Posterior vena cava (tissue), 2 donors: ENCODE results near the gene ARHGAP6. TPM values are rescaled to one million over a fixed set of nuclear protein-coding genes. Genes with fewer than 3 reads are reported as not detected.

Experiments used
- DNase-seq: peaks from one replicate; pipeline ENCODE4 v3.0.0-alpha.2; 2020; ENCODE audit warnings: low spot score
- intact Hi-C, 2 donors: fragments of 100-400 bp; cut with DNase I; formaldehyde crosslinking; loops; one replicate each; pipeline versions ENCODE4 v1.14.1 to v1.14.2; 2022 to 2023
- total RNA-seq, 2 donors: library from RNA; stranded (reverse); fragmentation: NEBNext Ultra II Directional; extraction: Animal tissue kit (Norgen Biotek cat#: 25700); gene quantifications; one replicate each; pipeline ENCODE4 v1.2.1, GENCODE V29; 2021
- donor health status: DM: yes; HTN: yes; CAD: no.
- donor health status: DM: yes; HTN: yes; CAD: no.

Gene ARHGAP6
- total RNA-seq, 2 donors from 2014 or later = 19.6 to 20.2 TPM

- intact Hi-C loops = no loop called here
- no peak for DNase-seq
These were observed 478.7 kb downstream of the ARHGAP6 start for GRCh38 chrX:11187001-11187400.

DNA sequence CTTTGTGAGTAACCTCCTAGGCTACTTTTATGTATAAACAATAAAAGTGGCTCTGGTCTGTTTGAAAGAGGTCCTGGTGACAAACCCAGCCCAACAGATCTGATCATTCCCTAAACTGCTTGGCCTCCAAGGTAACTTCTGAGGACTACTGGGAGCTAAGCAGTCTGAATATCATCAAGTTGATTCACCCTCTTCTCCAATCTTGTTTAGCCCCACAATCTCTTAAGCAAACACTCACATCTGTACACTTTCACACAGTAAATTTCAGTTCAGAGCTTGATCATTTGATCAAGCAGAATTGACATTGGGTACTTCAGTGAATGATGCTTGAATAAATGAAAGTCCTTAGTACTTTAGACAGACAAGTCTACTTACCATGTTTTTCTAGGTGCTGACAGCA lies 479.9 kb downstream of the ARHGAP6 start:
- DNase-seq = no peak
- intact Hi-C loops = no loop called here

DNA sequence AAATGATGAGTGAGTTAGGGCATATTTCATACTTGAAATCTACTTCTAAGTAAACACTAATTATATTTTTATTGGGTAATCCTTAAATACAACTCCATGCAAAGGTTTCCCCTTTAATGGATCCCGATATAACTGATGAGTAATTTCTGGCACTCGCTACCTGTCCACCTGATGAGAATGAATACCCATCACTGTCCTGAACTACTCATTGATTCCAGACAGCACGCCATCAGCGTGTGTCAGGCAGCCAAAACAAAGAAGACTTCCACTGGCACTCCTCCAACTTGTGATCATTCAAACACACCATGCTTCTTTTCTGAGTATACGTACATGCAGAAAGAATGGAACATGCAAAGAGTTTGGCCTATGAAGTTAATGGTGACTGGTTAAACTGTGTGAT lies 485.1 kb downstream of the ARHGAP6 start:
- intact Hi-C loops = no loop called here
- DNase-seq = no peak

GRCh38 chrX:11172415-11172814 lies 493.3 kb downstream of the ARHGAP6 start:
- intact Hi-C loops = no loop called here
- no peak for DNase-seq

GRCh38 chrX:11171956-11172355 lies 493.8 kb downstream of the ARHGAP6 start:
- intact Hi-C loops = no loop called here
- DNase-seq = no peak

GRCh38 chrX:11164433-11164832 lies 501.3 kb downstream of the ARHGAP6 start:
- DNase-seq = no peak
- intact Hi-C loops = no loop called here

DNA sequence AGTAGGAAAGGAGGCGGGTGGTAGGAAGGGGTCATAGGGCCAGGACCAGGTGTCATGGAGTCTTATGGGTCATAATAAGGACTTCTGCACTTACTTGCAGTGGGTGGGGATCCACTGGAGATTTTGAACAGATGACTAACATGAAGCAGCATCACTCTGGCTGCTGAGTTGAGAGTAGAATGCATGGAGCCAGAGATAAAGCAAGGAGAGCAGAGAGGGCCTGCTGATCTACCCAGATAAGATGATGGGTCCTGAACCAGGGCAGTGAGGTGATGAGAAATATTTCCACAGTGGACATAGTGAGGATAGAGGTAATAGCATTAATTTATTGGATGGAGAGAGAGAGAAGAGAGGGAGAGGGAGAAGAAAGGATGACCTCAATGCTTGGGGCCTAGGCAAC lies 506.6 kb downstream of the ARHGAP6 start:
- no peak for DNase-seq
- intact Hi-C loops = no loop called here

GRCh38 chrX:11151799-11152559 lies 513.7 kb downstream of the ARHGAP6 start:
- intact Hi-C loops = no loop called here
- no peak for DNase-seq

- intact Hi-C loops = loop anchor here in 1 of 2 donors (10.0 kb wide), 1 partner anchor 386 kb away; no protein-coding TSS in a partner anchor
- DNase-seq = no peak
These were observed 517.3 kb downstream of the ARHGAP6 start for GRCh38 chrX:11148401-11148800.

DNA sequence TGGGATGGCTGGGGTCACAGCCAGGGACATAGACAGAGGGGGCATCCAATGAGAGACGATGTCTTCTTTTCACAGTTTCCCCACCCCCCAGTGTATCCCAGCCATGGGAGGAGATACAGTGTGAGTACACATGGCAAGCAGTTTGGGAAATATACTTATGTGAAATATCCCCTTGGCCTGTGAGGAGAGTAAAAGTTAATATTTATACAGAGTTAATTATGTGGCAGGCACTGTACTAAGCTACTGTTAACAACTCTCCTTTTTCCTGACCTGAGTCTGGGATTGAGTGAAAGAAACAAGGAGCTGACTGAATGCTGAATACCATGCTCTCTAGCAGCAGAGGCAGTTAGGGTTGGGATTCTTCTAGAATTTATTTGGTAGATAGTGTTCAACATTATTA lies 519.3 kb downstream of the ARHGAP6 start:
- intact Hi-C loops = loop anchor here in 1 of 2 donors (10.0 kb wide), 1 partner anchor 388 kb away; no protein-coding TSS in a partner anchor

DNA sequence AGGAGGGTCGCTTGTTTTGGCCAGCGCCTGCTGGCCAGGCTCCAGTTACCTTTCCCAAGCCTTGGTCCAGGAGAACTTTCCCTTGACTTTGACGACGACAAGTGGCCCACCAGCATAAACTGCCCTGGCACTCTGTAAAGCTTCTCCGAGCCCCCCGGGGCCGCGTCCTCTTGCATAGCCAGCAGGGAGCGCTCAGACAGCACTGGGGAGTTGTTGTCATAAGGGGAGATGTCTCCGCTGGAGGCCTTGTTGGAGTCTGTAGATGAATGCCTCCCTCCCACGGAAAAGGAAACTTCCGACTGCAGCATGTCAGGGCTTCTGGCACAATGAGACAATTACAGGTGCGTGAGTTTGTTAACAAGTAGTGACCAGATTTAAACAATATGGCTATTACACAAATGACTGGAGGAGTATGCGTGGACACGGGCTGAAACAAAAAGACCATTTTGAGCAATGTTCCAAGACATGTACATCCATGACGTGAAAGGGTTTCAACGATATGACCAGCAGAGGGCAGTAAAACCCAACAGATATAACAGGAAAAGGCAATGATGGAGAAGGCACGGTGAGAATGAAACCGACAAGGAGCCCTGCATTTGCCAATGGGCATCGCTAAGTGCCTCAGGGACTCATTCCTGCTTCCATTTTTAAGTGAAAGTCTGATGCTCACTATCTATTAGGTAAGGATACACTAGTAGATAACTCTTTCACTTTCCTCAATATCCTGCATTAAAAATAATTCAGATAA lies 521.6 kb downstream of the ARHGAP6 start:
- DNase-seq = no peak
- intact Hi-C loops = loop anchor here in 1 of 2 donors (5.0 to 10.0 kb wide), 2 partner anchors 391 to 628 kb away; no protein-coding TSS in a partner anchor

More for the DNA sequence above, 519.3 kb downstream of the ARHGAP6 start:
- DNase-seq = no peak

- no peak for DNase-seq
- intact Hi-C loops = loop anchor here (2.0 to 10.0 kb wide), 2 partner anchors 952 to 954 kb away; no protein-coding TSS in a partner anchor
These were observed 527.0 kb downstream of the ARHGAP6 start for GRCh38 chrX:11138498-11139390.

- DNase-seq = no peak
These were observed 528.1 kb downstream of the ARHGAP6 start for GRCh38 chrX:11137543-11138139.

DNA sequence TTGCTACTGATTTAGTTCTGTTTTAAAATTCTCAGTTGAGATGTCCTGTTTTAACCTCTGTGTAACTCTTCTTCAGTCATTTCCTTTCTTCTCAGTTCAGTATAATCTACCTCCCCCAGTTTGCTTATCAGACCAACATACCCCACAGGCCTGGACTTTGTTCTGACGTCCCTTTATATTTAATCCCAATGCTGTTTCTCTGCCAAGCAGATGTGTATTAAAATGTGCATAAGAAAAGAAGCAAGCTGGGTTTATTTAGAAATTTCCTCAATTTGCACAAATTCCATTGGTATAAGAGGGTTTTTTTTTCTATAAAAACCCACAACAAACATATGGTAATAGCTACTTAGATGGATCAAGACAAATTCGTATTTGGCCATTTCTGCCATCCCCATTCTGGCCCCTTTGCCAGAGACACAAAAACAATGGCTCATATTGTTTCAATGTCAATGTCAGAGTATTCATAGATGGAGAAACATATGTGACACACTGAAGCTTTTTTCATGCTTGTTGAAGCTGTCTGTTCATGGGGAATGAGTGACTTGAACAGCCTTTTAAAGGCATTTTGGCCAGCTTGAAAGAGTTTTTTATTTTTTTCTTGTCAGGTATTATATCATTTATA lies 530.0 kb downstream of the ARHGAP6 start:
- DNase-seq = no peak
- intact Hi-C loops = loop anchor here in 1 of 2 donors (2.0 to 10.0 kb wide), 2 partner anchors 45 to 951 kb away; no protein-coding TSS in a partner anchor

More at GRCh38 chrX:11137543-11138139, 528.1 kb downstream of the ARHGAP6 start:
- intact Hi-C loops = loop anchor here (2.0 to 10.0 kb wide), 3 partner anchors 47 to 953 kb away; no protein-coding TSS in a partner anchor

DNA sequence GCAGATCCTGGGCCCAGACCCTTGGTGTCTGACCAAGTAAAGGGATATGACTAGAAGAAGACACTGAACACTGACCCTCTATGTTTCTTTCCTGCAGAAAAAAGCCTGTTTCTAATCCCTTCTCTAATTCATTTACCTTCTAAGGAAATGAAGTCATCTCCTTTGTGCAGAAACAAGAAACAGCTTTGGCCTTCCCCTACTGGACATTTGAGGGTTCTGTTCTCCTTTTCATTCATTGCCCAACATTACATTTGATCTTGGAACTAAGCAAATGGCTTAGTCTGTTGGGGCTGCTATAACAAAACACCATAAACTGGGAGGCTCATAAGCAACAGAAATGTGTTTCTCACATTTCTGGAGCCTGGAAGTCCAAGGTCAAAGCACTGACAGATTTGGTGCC lies 534.6 kb downstream of the ARHGAP6 start:
- no peak for DNase-seq
- intact Hi-C loops = loop anchor here in 1 of 2 donors (10.0 kb wide), 1 partner anchor 946 kb away; no protein-coding TSS in a partner anchor

DNA sequence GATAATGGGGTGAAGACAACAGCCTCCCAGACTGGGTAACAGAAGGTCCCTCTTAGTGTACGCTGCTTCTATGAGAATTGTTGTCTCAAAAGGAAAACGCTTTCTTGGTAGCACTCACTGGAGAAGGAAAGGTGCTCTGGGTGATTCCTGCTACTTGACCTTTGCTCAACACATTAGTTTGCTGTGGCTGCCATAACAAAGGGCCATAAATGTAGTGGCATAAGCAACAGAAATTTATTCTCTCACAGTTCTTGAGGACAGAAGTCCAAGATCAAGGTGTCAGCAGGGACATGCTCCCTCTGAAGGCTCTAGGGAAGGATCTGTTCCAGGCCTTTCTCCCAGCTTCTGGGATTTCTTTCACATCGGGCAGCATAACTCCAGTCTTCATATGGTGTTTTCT lies 535.6 kb downstream of the ARHGAP6 start:
- intact Hi-C loops = loop anchor here in 1 of 2 donors (10.0 kb wide), 1 partner anchor 945 kb away; no protein-coding TSS in a partner anchor
- DNase-seq = no peak

DNA sequence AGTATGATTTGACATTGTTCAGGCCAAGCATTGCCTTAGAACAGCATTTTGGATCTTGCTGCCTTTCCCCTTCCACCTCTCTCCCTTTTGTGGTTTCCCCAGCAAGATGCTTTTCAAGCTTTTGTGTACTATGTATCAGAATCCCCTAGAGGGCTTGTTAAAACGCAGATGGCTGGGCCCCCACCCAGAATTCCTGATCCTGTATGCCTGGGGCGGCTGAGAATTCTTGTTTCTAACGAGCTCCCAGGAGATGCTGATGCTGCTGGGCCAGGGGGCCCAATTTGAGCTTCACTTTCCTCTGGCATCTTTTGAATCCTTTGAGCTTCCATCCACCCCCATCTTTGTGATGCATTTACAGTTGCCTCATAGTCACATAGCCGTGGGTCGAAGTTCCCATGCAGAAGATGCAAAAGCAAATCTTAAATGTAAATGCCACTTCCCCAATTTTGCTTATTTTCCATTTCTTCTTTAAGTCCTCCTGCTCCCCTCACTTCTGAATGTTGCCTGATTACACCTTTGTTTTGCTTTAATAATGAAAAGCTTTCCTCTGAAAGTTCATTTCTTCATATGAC lies 536.1 kb downstream of the ARHGAP6 start:
- intact Hi-C loops = loop anchor here in 1 of 2 donors (10.0 kb wide), 1 partner anchor 945 kb away; no protein-coding TSS in a partner anchor
- no peak for DNase-seq

- intact Hi-C loops = no loop called here
- DNase-seq = no peak
These were observed 540.7 kb downstream of the ARHGAP6 start for GRCh38 chrX:11125060-11125459.
